Measurements from ENCODE around the gene SRSF10.

DNA sequence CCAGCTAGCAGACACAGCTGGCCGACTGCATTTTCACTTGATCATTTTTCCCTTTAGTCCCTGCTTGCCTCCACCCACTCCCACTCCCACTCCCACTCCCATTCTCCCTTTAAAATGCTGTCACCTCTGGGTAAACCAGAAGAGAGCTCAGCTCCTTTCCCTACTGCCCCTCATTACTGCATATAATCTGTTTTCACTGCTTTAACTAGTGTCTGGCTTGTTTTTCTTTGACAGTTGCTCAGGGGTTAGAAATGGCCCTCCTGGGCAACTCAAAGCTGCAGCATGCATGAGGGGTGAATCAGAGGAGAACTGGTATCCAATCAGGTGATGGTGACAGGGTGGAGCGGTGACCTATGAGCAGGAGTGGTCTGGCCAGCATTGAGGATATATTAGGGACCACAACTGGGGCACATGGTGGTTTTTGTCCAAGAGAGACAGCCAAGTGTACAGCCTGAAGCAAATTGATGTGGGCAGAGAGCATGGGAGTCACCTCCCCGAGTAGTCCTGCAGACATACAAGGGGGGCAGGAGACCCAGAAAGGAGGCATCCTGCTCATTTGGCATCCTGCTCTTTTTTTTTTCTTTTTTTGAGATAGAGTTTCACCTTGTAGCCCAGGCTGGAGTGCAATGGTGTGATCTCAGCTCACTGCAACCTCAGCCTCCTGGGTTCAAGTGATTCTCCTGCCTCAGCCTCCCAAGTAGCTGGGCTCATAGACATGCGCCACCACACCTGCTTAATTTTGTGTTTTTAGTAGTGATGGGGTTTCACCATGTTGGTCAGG is 42.6 kb upstream of the SRSF10 start:
- TF ChIP-seq POLR2A (IDR thresholded peaks at IDR 0.05; ENCODE audit: low read depth, low read length) = no peak
- TF ChIP-seq TAF1 (IDR thresholded peaks at IDR 0.05; ENCODE audit: low read depth, low read length) = no peak
- TF ChIP-seq POLR2AphosphoS5 (IDR thresholded peaks at IDR 0.05; ENCODE audit: low read depth, low read length) = no peak
- no peak for TF ChIP-seq PAX5 (IDR thresholded peaks at IDR 0.05; ENCODE audit: insufficient read depth, low read length, severe bottlenecking)
- no peak for TF ChIP-seq SPI1 (IDR thresholded peaks at IDR 0.05; ENCODE audit: low read depth, low read length)
- no peak for TF ChIP-seq POU2F2 (IDR thresholded peaks at IDR 0.05; ENCODE audit: low read depth, low read length)

Measured in GM12891 (cell line).